WTC11 (cell line): ENCODE results near the gene CDK6. TPM values are rescaled to one million over a fixed set of nuclear protein-coding genes. Genes with fewer than 3 reads are reported as not detected.

ENCODE experiments used
- ATAC-seq: fragments of 200-7000 bp; cut with Tn5 transposase; 2 replicates; pipeline ENCODE4 v1.10.0; 2021; ENCODE audit warnings: mild to moderate bottlenecking, moderate library complexity
- CTCF ChIA-PET: fragments of 300-600 bp; sonication (Branson Sonifier 250); formaldehyde crosslinking; loops from one replicate; lab custom pipeline; 2021; ENCODE audit warnings: antibody characterized with exemption; lab: Charles Lee
- POLR2A ChIA-PET: fragments of 350-600 bp; sonication (Branson Sonifier 250); formaldehyde crosslinking; loops from one replicate; lab custom pipeline; 2021; ENCODE audit warnings: antibody characterized with exemption; lab: Charles Lee
- DNase-seq: peaks from one replicate; pipeline ENCODE4 v3.0.0; 2021; ENCODE audit warnings: low spot score
- H3K27ac Mint-ChIP-seq: 2 replicates; pipeline ENCODE4 v1.8.0; 2021; ENCODE audit warnings: mixed read lengths
- H3K27me3 Mint-ChIP-seq: 2 replicates; pipeline ENCODE4 v1.8.0; 2021; ENCODE audit warnings: low read depth, mild to moderate bottlenecking, moderate library complexity, mixed read lengths
- H3K36me3 Mint-ChIP-seq: 2 replicates; pipeline ENCODE4 v1.8.0; 2021; ENCODE audit warnings: mixed read lengths
- H3K4me1 Mint-ChIP-seq: 2 replicates; pipeline ENCODE4 v1.8.0; 2022; ENCODE audit warnings: mixed read lengths
- H3K4me3 Mint-ChIP-seq: 2 replicates; pipeline ENCODE4 v1.8.0; 2021; ENCODE audit warnings: mild to moderate bottlenecking, moderate library complexity, mixed read lengths
- H3K9me3 Mint-ChIP-seq: 2 replicates; pipeline ENCODE4 v1.8.0; 2021; ENCODE audit warnings: mixed read lengths
- AFF4 ChIP-seq: sonication (generic); formaldehyde crosslinking; IDR thresholded peaks from 2 replicates; pipeline ENCODE4 v1.8.1; 2023; ENCODE audit warnings: mild to moderate bottlenecking, missing genetic modification reagents, borderline replicate concordance
- ATF6 ChIP-seq: sonication (generic); formaldehyde crosslinking; IDR thresholded peaks from 2 replicates; pipeline ENCODE4 v1.8.1; 2023; ENCODE audit warnings: mild to moderate bottlenecking, missing genetic modification reagents
- CREB1 ChIP-seq: sonication (generic); formaldehyde crosslinking; IDR thresholded peaks from 2 replicates; pipeline ENCODE4 v1.8.0; 2023; ENCODE audit warnings: mild to moderate bottlenecking, missing genetic modification reagents
- CREM ChIP-seq: sonication (generic); formaldehyde crosslinking; IDR thresholded peaks from 2 replicates; pipeline ENCODE4 v1.8.1; 2022; ENCODE audit warnings: mild to moderate bottlenecking, missing genetic modification reagents, moderate library complexity
- E2F5 ChIP-seq: sonication (generic); formaldehyde crosslinking; IDR thresholded peaks from 2 replicates; pipeline ENCODE4 v1.8.1; 2022; ENCODE audit warnings: mild to moderate bottlenecking, moderate library complexity, missing genetic modification reagents
- FOXP1 ChIP-seq: sonication (generic); formaldehyde crosslinking; IDR thresholded peaks from 2 replicates; pipeline ENCODE4 v1.8.0; 2022; ENCODE audit warnings: missing genetic modification reagents, mild to moderate bottlenecking, moderate library complexity, borderline replicate concordance
- HMGXB4 ChIP-seq: sonication (generic); formaldehyde crosslinking; IDR thresholded peaks from 2 replicates; pipeline ENCODE4 v1.8.1; 2023; ENCODE audit warnings: mild to moderate bottlenecking, moderate library complexity, missing genetic modification reagents
- JUN ChIP-seq: sonication (generic); formaldehyde crosslinking; IDR thresholded peaks from 2 replicates; pipeline ENCODE4 v1.8.0; 2023; ENCODE audit warnings: mild to moderate bottlenecking, missing genetic modification reagents
- NFE2L1 ChIP-seq: sonication (generic); formaldehyde crosslinking; IDR thresholded peaks from 2 replicates; pipeline ENCODE4 v1.8.1; 2023; ENCODE audit warnings: missing genetic modification reagents
- NFYB ChIP-seq: sonication (generic); formaldehyde crosslinking; conservative IDR thresholded peaks from 2 replicates; pipeline ENCODE4 v1.8.0; 2022; ENCODE audit warnings: low read depth, missing genetic modification reagents
- OVOL2 ChIP-seq: fragments of 250-450 bp; sonication (Bioruptor Pico); IDR thresholded peaks from 2 replicates; pipeline ENCODE4 v1.9.0; 2021; ENCODE audit warnings: mild to moderate bottlenecking, borderline replicate concordance
- SMAD3 ChIP-seq: sonication (generic); formaldehyde crosslinking; IDR thresholded peaks from 2 replicates; pipeline ENCODE4 v1.8.0; 2022; ENCODE audit warnings: missing genetic modification reagents, mild to moderate bottlenecking, borderline replicate concordance
- SMAD4 ChIP-seq: sonication (generic); formaldehyde crosslinking; IDR thresholded peaks from 2 replicates; pipeline ENCODE4 v1.8.0; 2022; ENCODE audit warnings: mild to moderate bottlenecking, missing genetic modification reagents
- TCF7 ChIP-seq: sonication (generic); formaldehyde crosslinking; IDR thresholded peaks from 2 replicates; pipeline ENCODE4 v1.8.0; 2022; ENCODE audit warnings: mild to moderate bottlenecking, low read depth, missing genetic modification reagents, moderate library complexity
- TEAD1 ChIP-seq: sonication (generic); formaldehyde crosslinking; IDR thresholded peaks from 2 replicates; pipeline ENCODE4 v1.8.0; 2022; ENCODE audit warnings: mild to moderate bottlenecking, missing genetic modification reagents
- ZBTB43 ChIP-seq: sonication (generic); formaldehyde crosslinking; IDR thresholded peaks from 2 replicates; pipeline ENCODE4 v1.8.1; 2023; ENCODE audit warnings: mild to moderate bottlenecking, missing genetic modification reagents
- ZNF416 ChIP-seq: fragments of 250-450 bp; sonication (Bioruptor Pico); IDR thresholded peaks from 2 replicates; pipeline ENCODE4 v1.9.0; 2021; ENCODE audit warnings: mild to moderate bottlenecking, inconsistent platforms
- ZNF671 ChIP-seq: fragments of 250-450 bp; sonication (Bioruptor Pico); IDR thresholded peaks from 2 replicates; pipeline ENCODE4 v1.8.0; 2021; ENCODE audit warnings: mild to moderate bottlenecking
- total RNA-seq: library from RNA; stranded (reverse); gene quantifications from 3 replicates; pipeline ENCODE4 v1.2.3, GENCODE V29; 2021
- TF ChIP-seq, protein P1 (sequence below): fragments of 250-450 bp; sonication (Bioruptor Pico); IDR thresholded peaks from 2 replicates; pipeline ENCODE4 v1.9.0; 2021; ENCODE audit warnings: mild to moderate bottlenecking

The CDK6 gene
- total RNA-seq, 1 experiment from 2014 or later: 47.2 TPM

GRCh38 chr7:92684274-92684673 is 152.1 kb downstream of the CDK6 start:
- TF ChIP-seq SMAD3 (CRISPR knock-in tag) (no peak), ZNF416 (CRISPR knock-in tag) (no peak), ZBTB43 (CRISPR knock-in tag) (no peak), CREM (CRISPR knock-in tag) (no peak), CREB1 (CRISPR knock-in tag) (no peak), JUN (CRISPR knock-in tag) (no peak), AFF4 (no peak), TCF7 (CRISPR knock-in tag) (no peak), ZNF671 (CRISPR knock-in tag) (no peak), NFE2L1 (CRISPR knock-in tag) (no peak), OVOL2 (no peak), NFYB (no peak), TEAD1 (CRISPR knock-in tag) (no peak), FOXP1 (CRISPR knock-in tag) (no peak), ATF6 (CRISPR knock-in tag) (no peak), E2F5 (no peak)
- Mint-ChIP-seq H3K4me1 (peaks cover 42% of the 10 kb centered on the region), H3K9me3 (no peaks in the 10 kb centered on the region), H3K27me3 (peaks cover 5% of the 10 kb centered on the region; the same call in 1 of the 2 replicates), H3K27ac (0 out of 2 replicates have a peak overlapping the region, but pooled peaks have one; percentile 69), H3K4me3 (no peak overlapping the region), H3K36me3 (no peaks in the 10 kb centered on the region)
- ChIA-PET POLR2A (no interaction called here), CTCF (interaction anchor here (1.7 kb wide), 1 partner anchor 11 kb away, joined by 5 read pairs; no protein-coding TSS in a partner anchor)
- ATAC-seq: peak; percentile 84
- no peak for DNase-seq

DNA sequence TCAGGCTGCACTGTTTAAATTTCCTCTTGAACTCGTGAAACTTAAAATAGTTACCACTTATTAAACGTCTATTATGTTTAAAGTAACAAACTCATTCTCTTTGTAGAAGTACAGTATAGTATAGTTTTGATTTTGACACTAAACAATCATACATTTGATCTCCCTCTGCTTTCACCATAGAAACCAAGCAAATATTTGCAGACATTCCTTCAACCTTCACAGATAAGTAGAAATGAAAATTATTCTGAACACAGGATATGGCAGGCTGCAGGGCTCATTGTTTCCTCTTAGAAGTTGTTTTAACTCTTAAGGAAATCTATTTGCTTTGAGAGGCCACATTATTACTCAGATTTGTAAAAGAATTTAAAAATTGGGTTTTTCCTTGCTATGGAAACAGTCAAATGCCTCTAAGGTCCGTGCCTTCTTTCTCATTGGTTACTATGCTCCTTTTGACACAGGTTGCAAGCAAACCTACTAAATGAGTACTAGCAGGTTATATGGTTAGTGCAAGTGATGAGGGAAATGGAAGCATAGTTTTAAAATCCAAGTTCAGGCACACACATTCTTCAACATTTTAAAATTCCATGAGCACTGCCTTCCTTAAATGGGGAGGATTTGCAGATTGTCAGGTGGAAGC is 153.4 kb downstream of the CDK6 start:
- Mint-ChIP-seq H3K36me3 (no peaks in the 10 kb centered on the region), H3K4me3 (no peak overlapping the region), H3K4me1 (peaks cover 42% of the 10 kb centered on the region), H3K27me3 (peaks cover 5% of the 10 kb centered on the region; the same call in 1 of the 2 replicates), H3K9me3 (no peaks in the 10 kb centered on the region), H3K27ac (no peak overlapping the region)
- TF ChIP-seq HMGXB4 (CRISPR knock-in tag) (no peak), SMAD4 (no peak), CREM (CRISPR knock-in tag) (no peak)
- TF ChIP-seq, protein P1, sequence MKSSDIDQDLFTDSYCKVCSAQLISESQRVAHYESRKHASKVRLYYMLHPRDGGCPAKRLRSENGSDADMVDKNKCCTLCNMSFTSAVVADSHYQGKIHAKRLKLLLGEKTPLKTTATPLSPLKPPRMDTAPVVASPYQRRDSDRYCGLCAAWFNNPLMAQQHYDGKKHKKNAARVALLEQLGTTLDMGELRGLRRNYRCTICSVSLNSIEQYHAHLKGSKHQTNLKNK: no peak
- DNase-seq (no peak), ATAC-seq (no peak)
- ChIA-PET POLR2A (no interaction called here), CTCF (interaction anchor here (1.7 kb wide), 1 partner anchor 12 kb away, joined by 5 read pairs; no protein-coding TSS in a partner anchor)
